ENCODE results near the gene SLC37A4.

SLC37A4 gene

GRCh38 chr11:118979434-118979833 is 51.2 kb downstream of the SLC37A4 start:
- H3K36me3 ChIP-seq (ENCODE audit: control insufficient read depth, insufficient read depth, low read length): no peaks in the 10 kb centered on the region
- peaks cover 13% of the 10 kb centered on the region for H3K4me1 ChIP-seq (ENCODE audit: control insufficient read depth, insufficient read depth, low read length)
- peak overlapping the region; percentile 4 for H3K4me3 ChIP-seq (ENCODE audit: insufficient read depth, low read depth, low read length)
- 22 to 29% methylated on average over 9 of the region's 9 CpGs for WGBS, 2 experiments
- no peak overlapping the region for H3K27ac ChIP-seq (ENCODE audit: insufficient read depth, low read depth, low read length, poor library complexity, severe bottlenecking)
- no peaks in the 10 kb centered on the region for H3K27me3 ChIP-seq (ENCODE audit: control insufficient read depth, insufficient read depth, low read length, poor library complexity, severe bottlenecking)
- no peaks in the 10 kb centered on the region for H3K9me3 ChIP-seq (ENCODE audit: control insufficient read depth, low read length)

GRCh38 chr11:118975771-118976709 is 54.6 kb downstream of the SLC37A4 start:
- Histone ChIP-seq H3K27ac (ENCODE audit: insufficient read depth, low read depth, low read length, poor library complexity, severe bottlenecking) (no peak overlapping the region), H3K36me3 (ENCODE audit: control insufficient read depth, insufficient read depth, low read length) (no peaks in the 10 kb centered on the region), H3K4me3 (ENCODE audit: insufficient read depth, low read depth, low read length) (no peak overlapping the region), H3K27me3 (ENCODE audit: control insufficient read depth, insufficient read depth, low read length, poor library complexity, severe bottlenecking) (no peaks in the 10 kb centered on the region), H3K9me3 (ENCODE audit: control insufficient read depth, low read length) (no peaks in the 10 kb centered on the region), H3K4me1 (ENCODE audit: control insufficient read depth, insufficient read depth, low read length) (peaks cover 13% of the 10 kb centered on the region)
- WGBS, 2 experiments: 93% methylated on average over 15 of the region's 15 CpGs

Measured in ectodermal cell (in vitro differentiated cells).